IMR-90 (cell line): Measurements from ENCODE around the gene ZCCHC17. TPM values are rescaled to one million over a fixed set of nuclear protein-coding genes. Genes with fewer than 3 reads are reported as not detected.

ENCODE experiments used
- ATAC-seq: fragments of 200-7000 bp; cut with Tn5 transposase; 2 replicates; pipeline ENCODE4 v1.9.1; 2020; ENCODE audit warnings: low read depth, mild to moderate bottlenecking, moderate library complexity
- BruUV-seq: library from RNA; stranded (reverse); fragments of 400-500 nt; replicated peaks from 2 replicates; lab custom pipeline; 2021; lab: Mats Ljungman, UMichigan
- CTCF ChIA-PET: fragments of 300-600 bp; formaldehyde crosslinking; extraction: SDS; loops from one replicate; lab custom pipeline; 2021; ENCODE audit warnings: antibody characterized with exemption; lab: Yijun Ruan, JAX
- POLR2A ChIA-PET: fragments of 300-600 bp; sonication (Branson Sonifier 250); formaldehyde crosslinking; loops from one replicate; lab custom pipeline; 2022; ENCODE audit warnings: antibody characterized with exemption; ENCODE audit not compliant: unreplicated experiment; lab: Charles Lee
- DNase-seq: peaks from one replicate; pipeline ENCODE4 v3.0.0; 2013
- H2AFZ ChIP-seq: replicated peaks from 2 replicates; pipeline ENCODE3; 2013; ENCODE audit warnings: low read length, mild to moderate bottlenecking; ENCODE audit not compliant: poor library complexity
- H2AK5ac ChIP-seq: 2 replicates; pipeline ENCODE4 v1.6.1; 2013; ENCODE audit warnings: low read depth, low read length, inconsistent platforms
- H2AK9ac ChIP-seq: replicated peaks from 2 replicates; pipeline ENCODE3; 2013; ENCODE audit warnings: mild to moderate bottlenecking, low read depth, low read length, moderate library complexity; ENCODE audit not compliant: poor library complexity
- H2BK120ac ChIP-seq: 2 replicates; pipeline ENCODE4 v1.6.1; 2013; ENCODE audit warnings: low read depth, low read length, inconsistent platforms
- H2BK15ac ChIP-seq: 3 replicates; pipeline ENCODE4 v1.6.1; 2013; ENCODE audit warnings: low read depth, low read length, inconsistent platforms
- H2BK20ac ChIP-seq: 2 replicates; pipeline ENCODE4 v1.6.1; 2013; ENCODE audit warnings: low read depth, mild to moderate bottlenecking, inconsistent platforms, low read length, moderate library complexity
- H2BK5ac ChIP-seq: 2 replicates; pipeline ENCODE4 v1.6.1; 2013; ENCODE audit warnings: mild to moderate bottlenecking, low read depth, low read length, inconsistent platforms; ENCODE audit not compliant: poor library complexity, severe bottlenecking
- H3K14ac ChIP-seq: replicated peaks from 2 replicates; pipeline ENCODE4 v1.6.1; 2013; ENCODE audit warnings: low read depth, low read length, inconsistent platforms
- H3K18ac ChIP-seq: 2 replicates; pipeline ENCODE4 v1.6.1; 2013; ENCODE audit warnings: low read depth, low read length, control low read depth
- H3K23ac ChIP-seq: 2 replicates; pipeline ENCODE4 v1.6.1; 2013; ENCODE audit warnings: low read depth, low read length, inconsistent platforms
- H3K27ac ChIP-seq: 2 replicates; pipeline ENCODE4 v1.5.1; 2013; ENCODE audit warnings: mild to moderate bottlenecking, control low read depth, low read length; ENCODE audit not compliant: insufficient read depth
- H3K27me3 ChIP-seq: 2 replicates; pipeline ENCODE4 v1.6.1; 2013; ENCODE audit warnings: low read length; ENCODE audit not compliant: control insufficient read depth, insufficient read depth
- H3K36me3 ChIP-seq: 2 replicates; pipeline ENCODE4 v1.6.1; 2013; ENCODE audit warnings: low read length, mixed read lengths; ENCODE audit not compliant: control insufficient read depth, insufficient read depth
- H3K4ac ChIP-seq: 2 replicates; pipeline ENCODE4 v1.6.1; 2013; ENCODE audit warnings: low read depth, low read length, inconsistent platforms
- H3K4me1 ChIP-seq: 2 replicates; pipeline ENCODE4 v1.6.1; 2013; ENCODE audit warnings: low read length, mixed read lengths; ENCODE audit not compliant: control insufficient read depth, insufficient read depth
- H3K4me2 ChIP-seq: 2 replicates; pipeline ENCODE4 v1.6.1; 2013; ENCODE audit warnings: low read depth, mild to moderate bottlenecking, control low read depth, low read length, moderate library complexity
- H3K4me3 ChIP-seq: 2 replicates; pipeline ENCODE4 v1.5.1; 2013; ENCODE audit warnings: low read depth, mild to moderate bottlenecking, control low read depth, low read length, moderate library complexity; ENCODE audit not compliant: insufficient read depth
- H3K56ac ChIP-seq: 2 replicates; pipeline ENCODE4 v1.6.1; 2013; ENCODE audit warnings: low read length, inconsistent platforms; ENCODE audit not compliant: insufficient read depth; ENCODE audit errors: extremely low read depth
- H3K79me1 ChIP-seq, 2 experiments: 2 replicates each; pipeline ENCODE4 v1.6.1; 2013; ENCODE audit warnings: low read length in 2 of 2, inconsistent platforms in 1 of 2, low read depth in 1 of 2
- H3K9ac ChIP-seq: 2 replicates; pipeline ENCODE4 v1.6.1; 2013; ENCODE audit warnings: low read depth, low read length, control low read depth
- H3K9me1 ChIP-seq: 2 replicates; pipeline ENCODE4 v1.6.1; 2013; ENCODE audit warnings: low read length, inconsistent platforms; ENCODE audit not compliant: insufficient read depth
- H3K9me3 ChIP-seq: 2 replicates; pipeline ENCODE4 v1.6.1; 2013; ENCODE audit warnings: low read length; ENCODE audit not compliant: control insufficient read depth, insufficient read depth
- H4K20me1 ChIP-seq: 2 replicates; pipeline ENCODE4 v1.6.1; 2013; ENCODE audit warnings: low read length, inconsistent platforms; ENCODE audit not compliant: insufficient read depth
- H4K5ac ChIP-seq: 2 replicates; pipeline ENCODE4 v1.6.1; 2013; ENCODE audit warnings: mild to moderate bottlenecking, low read depth, low read length, control low read depth
- H4K8ac ChIP-seq, 2 experiments: 2 replicates each; pipeline ENCODE4 v1.6.1; 2013; ENCODE audit warnings: low read depth in 2 of 2, low read length in 2 of 2, control low read depth in 1 of 2, inconsistent platforms in 1 of 2
- H4K91ac ChIP-seq: 2 replicates; pipeline ENCODE4 v1.6.1; 2013; ENCODE audit warnings: low read depth, low read length, inconsistent platforms; ENCODE audit not compliant: insufficient read depth
- CHD1 ChIP-seq: IDR thresholded peaks from 2 replicates; pipeline ENCODE4 v1.6.1; 2012; ENCODE audit warnings: low read depth, low read length, improper control_type of control experiment
- WGBS, 2 experiments: methylation state at CpG; one replicate each; pipeline versions ENCODE4 v1.1.5 to v1.1.7; 2013; ENCODE audit warnings: missing lambda C conversion rate in 2 of 2; ENCODE audit not compliant: insufficient read length in 1 of 2; ENCODE audit errors: extremely low coverage in 2 of 2; 5-methylcytosine and 5-hydroxymethylcytosine counted together
- dilution Hi-C: fragments of 300-500 bp; cut with HindIII; formaldehyde crosslinking; loops from one replicate; pipeline ENCODE4 v1.14.3; 2018; ENCODE audit warnings: low sequenced_read_pairs; ENCODE audit not compliant: unreplicated experiment
- in situ Hi-C: fragments of 300-500 bp; cut with MboI; formaldehyde crosslinking; loops from 3 replicates; pipeline ENCODE4 v1.14.3; 2019; ENCODE audit warnings: low sequenced_read_pairs, inconsistent platforms, mixed read lengths
- intact Hi-C: fragments of 100-400 bp; cut with micrococcal nuclease; formaldehyde crosslinking; loops from 2 replicates; pipeline ENCODE4 v1.10.0; 2022
- polyA plus RNA-seq, 3 experiments: library from polyadenylated mRNA; depleted of rRNA; stranded (reverse); fragments of >200 nt; gene quantifications; 2 replicates each; pipeline ENCODE4 v1.2.3, GENCODE V29; 2012; ENCODE audit warnings: low replicate concordance in 1 of 3
- total RNA-seq: library from RNA; depleted of rRNA; stranded (reverse); fragments of >200 nt; gene quantifications from 2 replicates; pipeline ENCODE4 v1.2.3, GENCODE V29; 2012

ZCCHC17 gene
- total and polyA plus RNA-seq, 2 of the 4 experiments (the other 2 are of a cell fraction): 48.4 to 48.9 TPM

GRCh38 chr1:31405578-31406245 lies 108.9 kb downstream of the ZCCHC17 start:
- intact Hi-C loops: no loop called here
- 0 out of 2 replicates have a peak overlapping the region, but pooled peaks have one; percentile 21 for H2AK5ac ChIP-seq
- WGBS, 2 experiments: 82% methylated on average over 2 of the region's 6 CpGs; no CpG with 5 or more reads in 1 of the 2 experiments
- H3K18ac ChIP-seq: no peak overlapping the region
- H3K4ac ChIP-seq: peak overlapping the region; percentile 16; the same call in 1 of the 2 replicates
- peaks cover 19% of the 10 kb centered on the region for H3K9me1 ChIP-seq
- no peak overlapping the region for H2BK20ac ChIP-seq
- H3K27ac ChIP-seq: no peak overlapping the region
- BruUV-seq: no TSS peak
- H2BK120ac ChIP-seq: no peak overlapping the region
- H3K9ac ChIP-seq: no peak overlapping the region
- no peak overlapping the region for H3K23ac ChIP-seq
- H3K4me1 ChIP-seq: peaks cover 20% of the 10 kb centered on the region
- dilution Hi-C loops: no loop called here
- CTCF ChIA-PET: interaction anchor here (0.6 to 0.9 kb wide), 2 partner anchors 12 to 100 kb away, joined by 4 to 5 read pairs; no protein-coding TSS in a partner anchor
- no peak overlapping the region for H2BK5ac ChIP-seq
- peak overlapping the region; percentile 37 for H2AK9ac ChIP-seq
- H4K20me1 ChIP-seq: no peaks in the 10 kb centered on the region
- no peaks in the 10 kb centered on the region for H3K36me3 ChIP-seq
- DNase-seq (no peak), ATAC-seq (no peak)
- no peak overlapping the region for H3K14ac ChIP-seq
- POLR2A ChIA-PET: no interaction called here
- no peaks in the 10 kb centered on the region for H3K27me3 ChIP-seq
- in situ Hi-C loops: no loop called here
- no peaks in the 10 kb centered on the region for H3K9me3 ChIP-seq
- no peak overlapping the region for H3K56ac ChIP-seq
- H3K4me3 ChIP-seq: no peak overlapping the region
- no peak overlapping the region for H3K4me2 ChIP-seq
- H4K5ac ChIP-seq: no peak overlapping the region
- H3K79me1 ChIP-seq: 0 out of 4 replicates have a peak, but pooled peaks cover 0 to 4% of the 10 kb centered on the region in 2 experiments
- peak overlapping the region; percentile 41; the same call in 1 of the 2 replicates for H4K91ac ChIP-seq
- H4K8ac ChIP-seq: no peak overlapping the region
- TF ChIP-seq CHD1: no peak
- H2AFZ ChIP-seq: no peak overlapping the region
- no peak overlapping the region for H2BK15ac ChIP-seq
